ENCODE data around the gene GFI1B. TPM values are rescaled to one million over a fixed set of nuclear protein-coding genes. Genes with fewer than 3 reads are reported as not detected.

Gene GFI1B
- total and polyA plus RNA-seq, 2 of the 13 experiments (the other 11 are each of a cell fraction or from before 2014, with no cell fraction given): 0.15 to 0.51 TPM

GRCh38 chr9:132961002-132961401, 17.5 kb upstream of the GFI1B start (continued):
- TF ChIP-seq REST (IDR thresholded peaks at IDR 0.05; ENCODE audit: borderline replicate concordance in 1 of 2, low read depth in 1 of 2, low read length in 2 of 2) (no peak), ZNF660 (CRISPR knock-in tag; IDR thresholded peaks at IDR 0.05; ENCODE audit: borderline replicate concordance, low read depth) (no peak), ZNF850 (CRISPR knock-in tag; conservative IDR thresholded peaks at IDR 0.05) (no peak), ZNF281 (CRISPR knock-in tag; IDR thresholded peaks at IDR 0.05; ENCODE audit: borderline replicate concordance) (no peak), TRIM22 (IDR thresholded peaks at IDR 0.05) (no peak), XRCC5 (optimal IDR thresholded peaks at IDR 0.05; ENCODE audit: low read length) (no peak), NAIF1 (CRISPR knock-in tag; IDR thresholded peaks at IDR 0.05; ENCODE audit: borderline replicate concordance) (no peak), NR2F2 (IDR thresholded peaks at IDR 0.05; ENCODE audit: borderline replicate concordance, low read depth) (no peak), IKZF5 (CRISPR knock-in tag; IDR thresholded peaks at IDR 0.05) (no peak), POLR2G (IDR thresholded peaks at IDR 0.05; ENCODE audit: low read depth, low read length) (no peak), PRMT3 (CRISPR knock-in tag; IDR thresholded peaks at IDR 0.05; ENCODE audit: borderline replicate concordance, low read depth) (no peak), NFIC (IDR thresholded peaks at IDR 0.05; ENCODE audit: low read length) (no peak), ZNF891 (CRISPR knock-in tag; IDR thresholded peaks at IDR 0.05) (no peak)

Measured in HepG2 (cell line).